ENCODE measurements around the gene TRIM54.

TRIM54 gene

DNA sequence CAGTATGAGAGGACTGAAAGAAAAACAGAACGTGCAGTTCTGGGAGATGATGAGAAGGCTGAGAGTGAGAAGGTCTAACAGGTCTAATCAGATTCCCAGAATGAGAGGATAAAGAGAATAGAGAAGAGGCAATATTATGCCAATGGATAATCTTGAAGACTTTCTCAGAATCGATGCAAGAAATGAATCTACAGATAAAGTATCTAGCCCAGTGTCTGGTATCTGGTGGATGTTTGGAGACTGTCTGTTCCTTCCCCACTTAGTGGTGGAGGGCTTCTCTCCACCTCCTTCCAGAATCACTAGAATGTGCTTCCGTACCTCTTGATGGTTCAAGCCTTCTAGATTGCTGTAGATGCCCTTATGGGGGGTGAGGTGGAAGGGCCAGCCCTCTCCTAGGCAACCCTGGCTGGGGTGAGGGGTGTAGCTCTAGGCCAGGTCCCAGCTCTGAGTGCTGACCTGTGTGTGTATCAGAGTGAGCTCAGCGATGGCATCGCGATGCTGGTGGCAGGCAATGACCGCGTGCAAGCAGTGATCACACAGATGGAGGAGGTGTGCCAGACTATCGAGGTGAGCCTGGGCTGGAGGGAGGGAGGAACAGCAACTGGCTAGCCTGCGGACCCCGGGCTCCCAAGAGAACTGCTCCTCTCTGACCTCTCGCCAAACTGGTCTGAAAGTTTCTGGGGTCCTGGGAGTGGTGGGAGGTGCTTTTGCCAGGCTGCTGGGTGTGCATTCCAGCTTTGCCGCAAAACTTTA lies 22.4 kb downstream of the TRIM54 start:
- no peaks in the 10 kb centered on the region for H3K36me3 Mint-ChIP-seq (ENCODE audit: insufficient read depth)
- no peak overlapping the region for H3K4me3 Mint-ChIP-seq
- H3K4me1 Mint-ChIP-seq (ENCODE audit: low read depth in 2 of 2) = peaks cover 7 to 8% of the 10 kb centered on the region in 2 donors
- peaks cover 8 to 30% of the 10 kb centered on the region in 2 donors for H3K27me3 Mint-ChIP-seq
- H3K27ac Mint-ChIP-seq = no peak overlapping the region
- no peaks in the 10 kb centered on the region for H3K9me3 Mint-ChIP-seq
- ATAC-seq (replicated peaks) (no peak), DNase-seq (no peak)

DNA sequence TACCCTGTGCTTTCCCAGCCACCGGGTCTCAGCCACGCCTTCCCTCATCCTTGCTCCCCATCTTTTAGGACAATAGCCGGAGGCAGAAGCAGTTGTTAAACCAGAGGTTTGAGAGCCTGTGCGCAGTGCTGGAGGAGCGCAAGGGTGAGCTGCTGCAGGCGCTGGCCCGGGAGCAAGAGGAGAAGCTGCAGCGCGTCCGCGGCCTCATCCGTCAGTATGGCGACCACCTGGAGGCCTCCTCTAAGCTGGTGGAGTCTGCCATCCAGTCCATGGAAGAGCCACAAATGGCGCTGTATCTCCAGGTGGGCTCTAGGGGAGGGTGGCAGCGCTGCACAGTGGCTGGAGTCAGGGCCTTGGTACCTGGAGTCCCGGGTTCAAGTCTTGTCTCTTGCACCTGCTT lies 23.3 kb downstream of the TRIM54 start:
- no peak for ATAC-seq (replicated peaks)
- H3K27me3 Mint-ChIP-seq = peaks cover 7 to 30% of the 10 kb centered on the region in 2 donors
- H3K4me3 Mint-ChIP-seq = peak overlapping the region in 1 of 2 donors; percentile 68
- H3K4me1 Mint-ChIP-seq (ENCODE audit: low read depth in 2 of 2) = peaks cover 7 to 8% of the 10 kb centered on the region in 2 donors
- no peaks in the 10 kb centered on the region for H3K36me3 Mint-ChIP-seq (ENCODE audit: insufficient read depth)
- no peak overlapping the region for H3K27ac Mint-ChIP-seq
- H3K9me3 Mint-ChIP-seq = no peaks in the 10 kb centered on the region
- DNase-seq = no peak

DNA sequence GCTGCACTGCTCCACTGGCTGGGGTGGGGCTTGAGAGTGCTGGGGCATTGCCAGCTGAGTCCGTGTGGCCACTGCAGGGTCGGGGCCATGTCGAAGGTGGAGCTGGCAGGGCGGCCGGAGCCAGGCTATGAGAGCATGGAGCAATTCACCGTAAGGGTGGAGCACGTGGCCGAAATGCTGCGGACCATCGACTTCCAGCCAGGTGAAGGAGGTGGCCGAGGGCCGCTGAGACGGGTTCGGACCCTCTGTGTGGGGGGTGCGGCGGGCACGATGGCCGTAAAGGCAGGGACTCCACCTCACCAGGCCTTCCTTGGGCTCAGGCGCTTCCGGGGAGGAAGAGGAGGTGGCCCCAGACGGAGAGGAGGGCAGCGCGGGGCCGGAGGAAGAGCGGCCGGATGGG lies 23.9 kb downstream of the TRIM54 start:
- ATAC-seq (replicated peaks) = peak; percentile 11

DNA sequence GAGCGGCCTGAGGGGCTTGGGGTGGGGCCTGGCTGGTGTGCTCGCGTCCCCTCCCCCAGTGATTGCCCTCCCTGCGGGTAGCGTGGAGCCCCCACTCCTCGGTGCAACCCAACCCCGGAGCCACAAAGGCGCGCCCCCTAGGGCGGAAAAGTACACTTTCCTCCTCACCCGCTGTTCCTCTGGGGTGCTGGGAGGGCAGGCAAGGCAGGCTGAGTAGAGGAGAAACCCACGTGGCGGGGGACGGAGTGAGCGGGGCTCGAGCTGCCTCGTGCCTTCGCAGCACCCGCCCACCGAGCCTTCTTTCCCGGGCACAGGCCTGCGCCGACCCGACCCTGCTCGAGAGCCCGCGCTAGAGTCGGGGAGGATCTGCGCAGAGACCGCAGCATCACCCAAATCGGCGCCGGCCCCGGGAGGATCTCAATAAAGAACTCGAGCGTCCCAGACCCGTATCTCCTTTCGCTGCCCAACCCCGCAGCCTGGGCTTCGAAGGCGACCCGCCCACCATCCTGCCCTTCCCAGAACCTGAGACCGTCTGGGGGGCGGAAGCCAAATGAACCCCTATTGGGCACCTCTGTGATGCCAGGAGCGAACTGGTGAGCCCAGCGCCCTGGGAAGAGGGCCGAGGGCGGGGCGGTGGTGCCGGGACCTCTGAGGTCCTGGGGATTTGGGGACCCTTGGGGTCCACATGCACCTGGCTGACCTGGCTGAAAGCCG lies 24.5 kb downstream of the TRIM54 start:
- peak overlapping the region; percentile 61 to 68 for H3K4me3 Mint-ChIP-seq
- ATAC-seq (replicated peaks) (peak; percentile 64), DNase-seq (peak in 1 of 3 experiments; percentile 19)
- H3K36me3 Mint-ChIP-seq (ENCODE audit: insufficient read depth) = no peaks in the 10 kb centered on the region
- no peaks in the 10 kb centered on the region for H3K9me3 Mint-ChIP-seq
- H3K4me1 Mint-ChIP-seq (ENCODE audit: low read depth in 2 of 2) = peaks cover 7 to 8% of the 10 kb centered on the region in 2 donors
- no peak overlapping the region for H3K27ac Mint-ChIP-seq
- H3K27me3 Mint-ChIP-seq = peaks cover 7 to 30% of the 10 kb centered on the region in 2 donors

More for the DNA sequence above, 23.9 kb downstream of the TRIM54 start:
- Mint-ChIP-seq H3K27me3 (peaks cover 7 to 30% of the 10 kb centered on the region in 2 donors), H3K4me3 (peak overlapping the region; percentile 61 to 68), H3K27ac (no peak overlapping the region), H3K36me3 (ENCODE audit: insufficient read depth) (no peaks in the 10 kb centered on the region), H3K9me3 (no peaks in the 10 kb centered on the region), H3K4me1 (ENCODE audit: low read depth in 2 of 2) (peaks cover 7 to 8% of the 10 kb centered on the region in 2 donors)
- DNase-seq = no peak

DNA sequence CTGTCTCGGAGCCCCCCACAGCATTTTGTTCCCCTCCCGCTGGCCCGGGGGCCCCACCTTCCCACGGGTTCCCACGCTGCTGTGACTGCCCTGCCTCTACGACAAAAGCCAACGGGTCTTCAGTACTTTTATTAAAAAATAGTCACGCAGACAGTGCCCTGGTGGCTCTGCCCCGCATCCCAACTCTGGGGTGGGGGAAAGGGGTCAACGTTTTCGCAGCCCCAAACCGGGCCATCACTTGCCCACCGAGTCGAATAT lies 25.0 kb downstream of the TRIM54 start:
- H3K4me1 Mint-ChIP-seq (ENCODE audit: low read depth in 2 of 2) = peaks cover 7 to 8% of the 10 kb centered on the region in 2 donors
- H3K27ac Mint-ChIP-seq = no peak overlapping the region
- peak overlapping the region; percentile 61 to 68 for H3K4me3 Mint-ChIP-seq

DNA sequence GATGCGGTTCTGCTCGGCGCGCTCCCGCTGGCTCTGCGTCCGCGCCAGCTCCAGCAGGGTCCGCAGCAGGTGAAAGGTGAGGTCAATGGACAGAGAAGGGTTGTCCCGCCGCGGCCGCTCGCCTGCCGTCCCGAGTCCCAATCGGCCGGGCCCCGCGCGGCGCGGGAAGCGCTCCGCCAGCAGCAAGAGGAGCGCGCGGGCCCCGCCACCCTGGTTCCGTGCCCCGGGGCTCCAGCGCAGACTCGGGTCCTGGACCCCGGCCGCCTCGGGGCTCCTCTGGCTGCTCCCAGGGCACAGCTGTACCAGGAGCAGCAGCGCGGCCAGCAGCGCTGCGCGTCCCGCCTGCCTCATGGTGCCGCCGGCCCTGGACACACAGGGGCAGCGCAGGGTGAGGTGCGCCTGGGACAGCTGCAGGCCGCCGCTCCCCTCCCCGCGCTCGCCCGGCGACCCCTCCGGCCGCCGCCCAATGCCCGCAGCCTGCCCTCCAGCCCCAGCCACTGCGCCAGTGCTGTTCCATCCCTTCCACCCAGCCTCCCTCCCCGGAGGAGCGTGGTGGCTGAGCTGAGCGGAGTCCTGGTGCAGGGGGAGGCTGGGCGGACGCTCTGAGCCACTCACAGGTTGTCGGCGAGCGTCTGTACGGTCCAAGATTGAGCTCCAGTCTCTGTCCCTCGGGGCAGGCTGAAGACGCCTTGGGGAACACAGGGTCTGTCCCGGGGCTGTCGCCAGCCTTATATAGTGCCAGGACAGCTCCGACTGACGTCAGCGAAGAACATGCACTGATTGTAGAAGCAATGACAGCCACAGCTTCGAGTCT lies 25.5 kb downstream of the TRIM54 start:
- H3K27ac Mint-ChIP-seq = no peak overlapping the region
- H3K36me3 Mint-ChIP-seq (ENCODE audit: insufficient read depth) = no peaks in the 10 kb centered on the region
- ATAC-seq (replicated peaks) = no peak
- H3K9me3 Mint-ChIP-seq = no peaks in the 10 kb centered on the region
- peak overlapping the region; percentile 61 to 68 for H3K4me3 Mint-ChIP-seq
- peaks cover 5 to 8% of the 10 kb centered on the region in 2 donors for H3K4me1 Mint-ChIP-seq (ENCODE audit: low read depth in 2 of 2)
- no peak for DNase-seq
- H3K27me3 Mint-ChIP-seq = peaks cover 7 to 30% of the 10 kb centered on the region in 2 donors

More for the DNA sequence above, 25.0 kb downstream of the TRIM54 start:
- H3K9me3 Mint-ChIP-seq = no peaks in the 10 kb centered on the region
- ATAC-seq (replicated peaks) (no peak), DNase-seq (no peak)
- H3K27me3 Mint-ChIP-seq = peaks cover 7 to 30% of the 10 kb centered on the region in 2 donors
- no peaks in the 10 kb centered on the region for H3K36me3 Mint-ChIP-seq (ENCODE audit: insufficient read depth)

DNA sequence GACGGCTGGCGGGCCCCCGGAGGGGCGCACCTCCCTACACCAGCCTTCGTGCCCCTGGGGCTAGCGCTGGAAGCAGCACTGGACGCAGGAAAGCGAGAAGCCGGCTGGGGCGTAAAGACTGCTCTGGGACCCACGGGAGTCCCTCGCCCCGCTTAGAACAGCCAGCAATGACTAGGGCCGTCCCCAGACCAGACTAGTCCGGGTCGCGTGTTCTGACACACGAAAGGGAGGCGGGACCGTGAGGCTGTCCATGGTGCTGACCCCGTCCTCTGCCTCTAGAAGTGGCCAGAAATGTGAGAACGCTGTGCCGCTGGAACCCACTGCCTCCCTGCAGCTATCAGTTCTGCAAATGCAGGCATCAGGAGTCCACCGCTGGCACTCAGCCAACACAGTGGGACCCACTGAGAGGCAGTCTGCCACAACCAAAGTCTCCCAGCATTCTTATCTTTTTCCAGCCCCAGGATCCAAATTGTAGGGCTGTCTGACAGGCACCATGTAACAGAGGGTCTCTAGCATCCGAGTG lies 26.2 kb downstream of the TRIM54 start, which contains the start of gene UCN:
Gene UCN, minus strand, starts transcription at position 87 of the 523 bp plus-strand sequence. CDS start 550 bp downstream, outside the sequence.
- Mint-ChIP-seq H3K9me3 (no peaks in the 10 kb centered on the region), H3K27ac (no peak within 1 kb of the TSS), H3K4me1 (ENCODE audit: low read depth in 2 of 2) (peaks cover 3 to 8% of the 10 kb centered on the region in 2 donors), H3K36me3 (ENCODE audit: insufficient read depth) (no peaks in the 10 kb centered on the region), H3K27me3 (peaks cover 7 to 30% of the 10 kb centered on the region in 2 donors), H3K4me3 (peak within 1 kb of the TSS; percentile 61 to 68)
- ATAC-seq (replicated peaks) = no peak
- no peak for DNase-seq

DNA sequence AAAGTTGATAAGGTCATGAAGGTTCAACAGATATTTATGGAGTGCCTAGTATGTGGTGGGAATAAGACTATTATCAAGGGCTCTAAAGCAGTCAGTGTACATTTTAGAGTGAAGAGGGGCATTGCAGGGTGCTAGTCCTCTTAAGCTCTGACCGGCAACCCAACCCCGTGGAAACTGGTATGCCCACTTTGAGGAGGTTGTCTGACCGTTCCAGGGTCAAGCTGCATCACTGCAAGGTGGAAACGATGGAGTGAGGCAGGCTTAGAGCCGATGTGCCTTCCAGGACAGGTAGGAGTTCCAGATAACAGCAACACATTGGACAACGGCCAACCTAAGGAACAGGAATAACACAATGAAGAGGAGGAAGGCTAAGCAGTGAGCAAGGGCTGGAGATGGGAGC lies 27.4 kb downstream of the TRIM54 start:
- no peak for ATAC-seq (replicated peaks)
- Mint-ChIP-seq H3K4me3 (no peak overlapping the region), H3K36me3 (ENCODE audit: insufficient read depth) (no peaks in the 10 kb centered on the region), H3K27me3 (peaks cover 7 to 26% of the 10 kb centered on the region in 2 donors), H3K9me3 (no peaks in the 10 kb centered on the region), H3K27ac (peak overlapping the region in 1 of 2 donors; percentile 35), H3K4me1 (ENCODE audit: low read depth in 2 of 2) (peaks cover 3 to 8% of the 10 kb centered on the region in 2 donors)
- DNase-seq = no peak

DNA sequence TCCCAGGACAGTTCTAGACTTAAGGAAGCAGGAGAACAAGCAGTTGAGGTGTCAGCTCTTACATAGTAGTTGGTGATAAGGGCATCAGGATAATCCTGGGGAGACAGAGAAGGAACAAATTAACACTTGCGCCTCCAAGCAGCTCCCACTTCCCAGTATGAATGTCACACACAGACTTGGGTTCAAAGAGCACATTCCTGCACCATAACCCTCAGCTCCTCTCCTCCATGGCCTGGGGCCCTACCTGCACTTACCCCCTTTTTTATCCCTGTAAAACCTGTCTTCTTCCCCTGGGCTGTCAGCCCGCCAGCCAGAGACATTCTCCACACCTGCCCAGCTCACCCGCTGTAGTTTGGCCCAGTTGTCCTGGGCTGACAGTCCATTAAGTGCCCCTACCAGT lies 29.9 kb downstream of the TRIM54 start:
- H3K4me3 Mint-ChIP-seq = no peak overlapping the region
- H3K27me3 Mint-ChIP-seq = peaks cover 0 to 1% of the 10 kb centered on the region in 2 donors
- ATAC-seq (replicated peaks) (no peak), DNase-seq (no peak)
- H3K4me1 Mint-ChIP-seq (ENCODE audit: low read depth in 2 of 2) = peaks cover 0 to 2% of the 10 kb centered on the region in 2 donors
- no peak overlapping the region for H3K27ac Mint-ChIP-seq
- H3K9me3 Mint-ChIP-seq = no peaks in the 10 kb centered on the region
- no peaks in the 10 kb centered on the region for H3K36me3 Mint-ChIP-seq (ENCODE audit: insufficient read depth)

DNA sequence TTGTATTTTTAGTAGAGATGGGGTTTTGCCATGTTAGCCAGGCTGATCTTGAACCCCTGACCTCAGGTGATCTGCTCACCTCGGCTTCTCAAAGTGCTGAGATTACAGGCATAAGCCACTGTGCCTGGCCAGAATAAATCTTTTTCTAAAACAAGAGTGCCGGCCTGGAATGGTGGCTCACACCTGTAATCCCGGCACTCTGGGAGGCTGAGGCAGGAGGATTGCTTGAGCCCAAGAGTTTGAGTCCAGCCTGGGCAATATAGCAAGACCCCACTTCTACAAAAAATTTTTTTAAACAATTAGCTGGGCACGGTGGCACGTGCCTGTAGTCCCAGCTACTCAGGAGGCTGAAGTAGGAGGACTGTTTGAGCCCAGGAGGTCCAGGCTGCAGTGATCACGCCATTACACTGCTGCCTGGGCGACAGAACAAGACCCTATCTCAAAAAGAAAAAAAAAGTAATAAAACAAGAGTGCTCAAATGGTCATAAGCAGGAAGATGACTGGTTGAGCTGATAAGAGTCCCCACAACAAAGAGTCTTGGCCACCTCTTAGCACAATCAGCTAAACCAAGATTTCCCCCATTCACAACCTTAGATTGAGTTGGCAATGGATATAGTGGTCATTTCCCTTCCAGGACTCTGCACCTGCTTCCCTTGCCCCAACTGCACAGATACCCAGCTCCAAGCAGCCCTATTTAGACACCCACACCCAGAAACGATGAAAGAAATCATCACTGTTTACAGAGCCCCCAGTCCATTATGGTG lies 31.8 kb downstream of the TRIM54 start:
- Mint-ChIP-seq H3K27ac (no peak overlapping the region), H3K4me1 (ENCODE audit: low read depth in 2 of 2) (no peaks in the 10 kb centered on the region), H3K4me3 (no peak overlapping the region), H3K9me3 (no peaks in the 10 kb centered on the region), H3K27me3 (no peaks in the 10 kb centered on the region), H3K36me3 (ENCODE audit: insufficient read depth) (peaks cover 4% of the 10 kb centered on the region)
- ATAC-seq (replicated peaks) = no peak
- no peak for DNase-seq

DNA sequence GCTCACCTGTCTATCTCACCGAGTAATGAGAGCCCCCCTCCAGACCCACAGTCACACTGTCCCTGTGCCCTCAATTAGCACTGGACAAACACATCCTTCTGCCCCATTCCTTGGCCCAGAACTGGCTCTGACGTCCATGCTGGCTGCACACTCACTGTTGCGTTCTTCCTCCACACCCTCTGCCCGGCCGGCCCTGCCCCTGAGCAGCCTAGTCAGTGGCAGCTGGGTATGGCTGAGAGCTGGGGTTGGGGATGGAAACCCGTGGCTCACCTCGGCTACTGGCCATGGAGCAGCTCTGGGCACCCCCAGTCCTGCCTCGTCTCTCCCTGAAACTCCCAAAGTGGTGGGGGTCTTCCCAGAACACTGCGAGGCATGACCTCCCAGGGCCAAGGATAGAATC lies 32.5 kb downstream of the TRIM54 start:
- Mint-ChIP-seq H3K4me1 (ENCODE audit: low read depth in 2 of 2) (no peaks in the 10 kb centered on the region), H3K27me3 (no peaks in the 10 kb centered on the region), H3K36me3 (ENCODE audit: insufficient read depth) (peaks cover 4% of the 10 kb centered on the region), H3K9me3 (no peaks in the 10 kb centered on the region), H3K27ac (no peak overlapping the region), H3K4me3 (no peak overlapping the region)
- DNase-seq (no peak), ATAC-seq (replicated peaks) (no peak)

DNA sequence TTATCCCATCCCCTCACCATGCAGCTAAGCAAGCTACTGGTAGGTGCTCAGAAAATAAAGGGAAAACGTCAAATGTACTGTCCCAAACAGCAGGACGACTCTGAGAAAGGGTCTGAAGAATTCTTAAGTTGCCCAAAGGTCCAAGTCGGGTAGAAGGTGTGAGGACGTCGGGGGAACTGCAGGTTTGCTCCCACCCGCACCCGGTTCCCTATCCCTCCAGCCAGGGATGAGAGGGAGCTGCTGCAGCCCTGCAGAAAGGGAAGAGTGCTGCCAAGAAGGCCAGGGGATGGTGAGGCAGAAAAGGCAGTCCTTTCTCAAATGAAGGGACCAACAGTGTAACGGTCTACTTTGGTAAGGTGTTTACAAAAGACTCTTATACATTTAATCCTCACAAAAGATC lies 32.9 kb downstream of the TRIM54 start:
- ATAC-seq (replicated peaks) = no peak
- H3K36me3 Mint-ChIP-seq (ENCODE audit: insufficient read depth) = peaks cover 4% of the 10 kb centered on the region
- no peaks in the 10 kb centered on the region for H3K4me1 Mint-ChIP-seq (ENCODE audit: low read depth in 2 of 2)
- no peaks in the 10 kb centered on the region for H3K9me3 Mint-ChIP-seq
- H3K27me3 Mint-ChIP-seq = no peaks in the 10 kb centered on the region
- DNase-seq = no peak
- no peak overlapping the region for H3K4me3 Mint-ChIP-seq
- no peak overlapping the region for H3K27ac Mint-ChIP-seq

Data from effector memory CD8-positive, alpha-beta T cell (primary cell).